GM12801 (cell line): ENCODE data around the gene LSMEM2.

Experiments used
- TF ChIP-seq, protein P1 (sequence below): IDR thresholded peaks from one replicate; pipeline ENCODE4 v1.5.1; 2011; ENCODE audit warnings: control low read depth; ENCODE audit not compliant: insufficient read length; ENCODE audit errors: extremely low read depth

Gene LSMEM2

DNA sequence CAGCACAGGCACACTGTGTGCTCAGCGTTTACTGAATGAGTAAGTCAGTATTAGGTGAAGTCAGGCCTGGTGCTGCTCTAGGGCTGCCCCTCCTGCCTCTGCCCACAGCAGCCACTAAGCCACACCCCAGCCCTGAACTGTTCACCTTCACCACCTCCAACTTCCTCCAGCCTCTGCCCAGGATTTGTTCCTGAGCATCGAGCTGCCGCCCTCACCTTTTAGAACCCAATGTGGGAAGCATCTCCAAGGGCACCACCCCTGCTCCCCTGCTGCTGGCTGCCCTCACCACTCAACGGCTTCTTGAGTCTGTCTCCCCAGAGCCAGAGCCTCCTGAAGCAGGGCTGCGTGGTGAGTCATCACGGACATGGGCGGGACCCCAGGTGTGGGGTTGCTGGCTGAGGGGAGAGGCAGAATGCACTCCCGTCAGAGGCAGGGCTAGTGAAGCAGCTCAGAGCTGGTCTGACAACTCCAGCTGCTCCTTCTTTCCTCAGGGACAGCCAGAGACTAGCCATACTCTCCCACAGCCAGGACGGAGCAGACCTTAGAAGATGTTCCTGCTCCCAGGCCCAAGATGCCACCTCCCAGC, 37.9 kb downstream of the LSMEM2 start:
- TF ChIP-seq, protein P1, sequence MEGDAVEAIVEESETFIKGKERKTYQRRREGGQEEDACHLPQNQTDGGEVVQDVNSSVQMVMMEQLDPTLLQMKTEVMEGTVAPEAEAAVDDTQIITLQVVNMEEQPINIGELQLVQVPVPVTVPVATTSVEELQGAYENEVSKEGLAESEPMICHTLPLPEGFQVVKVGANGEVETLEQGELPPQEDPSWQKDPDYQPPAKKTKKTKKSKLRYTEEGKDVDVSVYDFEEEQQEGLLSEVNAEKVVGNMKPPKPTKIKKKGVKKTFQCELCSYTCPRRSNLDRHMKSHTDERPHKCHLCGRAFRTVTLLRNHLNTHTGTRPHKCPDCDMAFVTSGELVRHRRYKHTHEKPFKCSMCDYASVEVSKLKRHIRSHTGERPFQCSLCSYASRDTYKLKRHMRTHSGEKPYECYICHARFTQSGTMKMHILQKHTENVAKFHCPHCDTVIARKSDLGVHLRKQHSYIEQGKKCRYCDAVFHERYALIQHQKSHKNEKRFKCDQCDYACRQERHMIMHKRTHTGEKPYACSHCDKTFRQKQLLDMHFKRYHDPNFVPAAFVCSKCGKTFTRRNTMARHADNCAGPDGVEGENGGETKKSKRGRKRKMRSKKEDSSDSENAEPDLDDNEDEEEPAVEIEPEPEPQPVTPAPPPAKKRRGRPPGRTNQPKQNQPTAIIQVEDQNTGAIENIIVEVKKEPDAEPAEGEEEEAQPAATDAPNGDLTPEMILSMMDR = no peak

DNA sequence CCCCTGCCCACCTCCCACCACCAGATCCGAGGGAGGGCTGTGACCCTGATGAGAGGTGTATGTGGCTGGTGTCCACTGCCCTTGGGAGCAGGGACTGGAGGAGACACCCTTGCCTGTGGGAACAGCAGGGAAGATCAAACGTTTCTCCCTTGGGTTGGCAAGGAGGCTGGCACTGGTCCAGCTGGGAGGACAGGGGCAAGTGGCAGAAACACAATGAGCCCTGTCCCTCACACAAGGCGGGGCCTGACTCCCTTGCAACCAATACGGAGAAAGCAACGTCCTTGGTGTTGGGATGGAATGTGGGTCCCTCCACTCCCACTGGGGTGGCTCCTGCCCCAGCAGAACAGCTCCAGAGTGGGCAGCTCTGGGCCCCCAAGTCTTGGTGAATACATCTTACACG, 38.4 kb downstream of the LSMEM2 start:
- TF ChIP-seq, protein P1 = no peak

DNA sequence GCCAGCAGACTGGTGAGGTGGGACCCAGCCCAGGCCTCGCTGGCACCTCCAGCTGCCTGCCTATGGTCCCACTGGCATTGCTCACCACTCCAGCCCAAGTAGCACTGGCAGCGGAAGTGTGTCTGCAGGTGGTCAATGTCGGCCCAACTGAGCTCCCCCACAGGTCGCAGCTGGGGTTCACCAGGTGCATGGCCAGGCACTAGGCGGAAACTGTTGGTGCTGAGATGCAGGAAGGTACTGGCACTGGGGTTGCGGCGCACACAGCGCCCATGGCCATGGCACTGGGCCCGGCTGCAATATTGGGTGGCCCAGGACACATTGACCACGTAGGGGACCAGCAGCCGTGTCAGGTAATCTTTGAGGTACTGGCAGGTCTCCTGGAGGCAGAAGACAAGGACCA, 39.3 kb downstream of the LSMEM2 start:
- TF ChIP-seq, protein P1 = no peak

DNA sequence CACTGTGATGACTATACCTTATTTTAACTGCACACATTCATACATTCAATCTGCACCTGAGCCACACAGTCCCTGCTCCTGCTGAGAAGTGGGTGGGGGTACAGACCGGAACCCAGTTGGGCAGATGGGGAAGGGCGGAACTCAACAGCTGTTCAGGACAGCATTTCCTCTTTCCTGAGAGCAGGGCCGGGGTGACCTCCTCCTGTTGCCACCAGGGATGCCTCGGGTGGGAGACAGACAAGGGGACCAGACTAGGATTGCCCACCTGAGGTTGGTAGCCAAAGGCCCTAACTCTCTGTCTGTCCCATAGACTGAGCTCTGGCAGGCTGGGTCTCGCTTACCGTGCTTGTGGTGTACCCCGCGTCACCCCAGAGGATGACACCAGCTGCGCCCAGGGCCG, 39.7 kb downstream of the LSMEM2 start:
- TF ChIP-seq, protein P1 = no peak

DNA sequence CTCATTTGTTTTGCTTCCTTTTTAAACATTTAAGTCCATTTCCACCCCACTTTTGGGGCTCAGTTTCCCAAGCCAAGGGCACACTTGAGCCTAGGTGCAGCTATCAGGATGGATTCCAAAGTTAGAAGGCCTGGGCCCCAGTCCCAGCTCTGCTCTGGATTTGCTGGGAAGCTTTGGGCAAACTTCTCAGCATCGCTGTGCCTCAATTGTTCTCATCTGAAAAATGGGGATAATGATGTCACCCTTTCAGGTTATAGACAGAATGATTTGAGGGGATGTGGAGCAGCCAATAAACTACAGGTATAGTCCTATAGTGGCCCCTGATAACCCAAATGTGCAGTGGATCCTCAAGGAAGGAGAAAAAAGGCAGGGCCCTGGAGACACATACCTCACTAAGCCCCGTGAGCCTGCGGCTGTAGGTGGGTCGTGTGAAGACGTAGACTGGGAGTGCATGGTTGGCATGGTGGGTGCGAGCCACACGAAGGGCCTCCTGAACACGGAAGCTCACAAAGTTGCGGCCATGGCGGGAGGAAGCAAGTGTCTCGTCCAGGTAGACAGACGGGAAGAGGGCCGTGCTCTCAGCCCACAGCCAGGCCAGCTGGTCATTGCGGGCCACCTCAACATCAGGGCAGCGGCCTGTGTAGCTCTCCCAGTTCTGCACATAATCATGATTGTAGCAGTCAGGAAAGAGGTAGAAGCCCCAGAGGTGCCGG, 40.5 kb downstream of the LSMEM2 start:
- TF ChIP-seq, protein P1 = no peak

DNA sequence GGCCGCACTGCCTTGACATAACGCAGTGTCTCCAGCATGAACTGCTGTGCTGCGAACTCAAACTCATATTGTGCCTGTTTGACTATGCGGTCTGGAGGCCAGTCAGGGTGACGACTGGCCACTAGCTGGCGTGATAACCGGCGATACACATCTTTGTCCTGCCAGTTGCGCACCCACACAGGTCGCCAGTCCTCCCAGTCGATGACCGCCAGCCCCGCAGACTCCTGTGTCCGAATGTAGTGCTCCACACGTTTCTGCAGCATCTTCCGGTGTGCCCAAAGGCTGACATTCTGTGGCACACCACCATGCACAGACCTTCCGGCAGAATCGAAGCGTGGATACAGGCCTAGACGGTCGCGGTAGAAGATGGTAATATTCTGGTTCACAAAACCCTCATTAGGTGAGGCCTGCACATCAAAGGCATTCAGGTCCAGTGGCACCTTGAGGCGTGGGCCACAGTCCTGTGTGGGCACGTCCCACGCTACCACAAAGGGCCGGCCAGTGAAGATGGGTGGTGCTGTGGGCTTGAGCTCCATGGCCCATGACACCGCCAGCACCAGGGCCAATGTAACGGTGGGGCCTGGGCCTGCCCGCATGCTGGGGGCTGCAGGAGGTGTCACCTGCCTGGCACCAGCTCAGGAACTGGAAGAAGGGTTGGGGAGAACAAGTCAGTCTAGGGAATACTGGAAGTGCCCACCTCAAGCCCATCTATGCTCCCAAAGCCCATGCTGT, 41.2 kb downstream of the LSMEM2 start:
- TF ChIP-seq, protein P1 = no peak

DNA sequence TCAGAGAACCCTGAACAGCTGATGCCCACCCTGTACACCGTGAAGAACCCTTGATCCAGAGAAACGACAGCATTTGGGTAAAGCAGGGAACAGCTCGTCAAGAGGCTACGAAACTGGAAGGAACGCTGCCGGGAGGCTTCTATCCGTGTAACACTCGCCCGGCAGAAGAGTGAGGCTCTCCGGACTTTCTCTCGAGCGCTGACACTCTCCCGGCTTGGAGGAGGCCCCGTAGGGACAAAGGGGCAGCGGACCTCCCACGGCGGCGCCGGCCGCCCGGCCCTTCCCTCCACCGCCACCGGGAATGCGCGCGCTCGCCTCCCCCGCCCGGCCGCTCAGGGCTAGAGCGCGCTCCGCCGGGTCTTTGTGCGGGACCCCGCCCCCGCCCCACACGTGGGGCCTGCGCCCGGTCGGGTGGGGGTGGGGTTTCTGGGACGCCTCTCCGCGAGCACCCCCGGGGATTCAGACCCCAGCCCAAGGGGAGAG, 42.0 kb downstream of the LSMEM2 start:
- TF ChIP-seq, protein P1 = no peak
